ENCODE results near the gene SMCHD1.

SMCHD1 gene

GRCh38 chr18:2683055-2683454 is 27.5 kb downstream of the SMCHD1 start:
- POLR2A ChIA-PET, result no interaction called here
- CTCF ChIA-PET, result no interaction called here
- TF ChIP-seq FOXK2 (IDR thresholded peaks at IDR 0.05), result no peak
- no peak for TF ChIP-seq HDGF (IDR thresholded peaks at IDR 0.05; ENCODE audit: borderline replicate concordance)
- TF ChIP-seq CTBP1 (IDR thresholded peaks at IDR 0.05; ENCODE audit: borderline replicate concordance), result no peak
- TF ChIP-seq PKNOX1 (IDR thresholded peaks at IDR 0.05), result no peak
- TF ChIP-seq ELF4 (IDR thresholded peaks at IDR 0.05), result no peak
- no peak for TF ChIP-seq TARDBP (IDR thresholded peaks at IDR 0.05)
- TF ChIP-seq ZNF384 (IDR thresholded peaks at IDR 0.05), result no peak
- no peak for TF ChIP-seq FOXM1 (IDR thresholded peaks at IDR 0.05; ENCODE audit: borderline replicate concordance)
- no peak for TF ChIP-seq FOXA1 (IDR thresholded peaks at IDR 0.05)
- DNase-seq (ENCODE audit: extremely low spot score), result no peak

- TF ChIP-seq TARDBP (IDR thresholded peaks at IDR 0.05), result no peak
- no peak for TF ChIP-seq FOXM1 (IDR thresholded peaks at IDR 0.05; ENCODE audit: borderline replicate concordance)
- TF ChIP-seq HDGF (IDR thresholded peaks at IDR 0.05; ENCODE audit: borderline replicate concordance), result no peak
- no peak for TF ChIP-seq FOXA1 (IDR thresholded peaks at IDR 0.05)
- no peak for TF ChIP-seq BHLHE40 (IDR thresholded peaks at IDR 0.05; ENCODE audit: borderline replicate concordance)
- TF ChIP-seq SP1 (IDR thresholded peaks at IDR 0.05), result no peak
- no peak for TF ChIP-seq ELF4 (IDR thresholded peaks at IDR 0.05)
- TF ChIP-seq FOXK2 (IDR thresholded peaks at IDR 0.05), result no peak
- TF ChIP-seq CTBP1 (IDR thresholded peaks at IDR 0.05; ENCODE audit: borderline replicate concordance), result no peak
- ChIA-PET POLR2A (no interaction called here), CTCF (no interaction called here)
- no peak for DNase-seq (ENCODE audit: extremely low spot score)
Observed at GRCh38 chr18:2686349-2686968, 30.9 kb downstream of the SMCHD1 start.

- ChIA-PET CTCF (no interaction called here), POLR2A (no interaction called here)
- TF ChIP-seq CTBP1 (IDR thresholded peaks at IDR 0.05; ENCODE audit: borderline replicate concordance) (no peak), FOXA1 (IDR thresholded peaks at IDR 0.05) (no peak), HDGF (IDR thresholded peaks at IDR 0.05; ENCODE audit: borderline replicate concordance) (no peak)
- DNase-seq (ENCODE audit: extremely low spot score), result no peak
Observed at GRCh38 chr18:2687390-2688001, 32.0 kb downstream of the SMCHD1 start.

DNA sequence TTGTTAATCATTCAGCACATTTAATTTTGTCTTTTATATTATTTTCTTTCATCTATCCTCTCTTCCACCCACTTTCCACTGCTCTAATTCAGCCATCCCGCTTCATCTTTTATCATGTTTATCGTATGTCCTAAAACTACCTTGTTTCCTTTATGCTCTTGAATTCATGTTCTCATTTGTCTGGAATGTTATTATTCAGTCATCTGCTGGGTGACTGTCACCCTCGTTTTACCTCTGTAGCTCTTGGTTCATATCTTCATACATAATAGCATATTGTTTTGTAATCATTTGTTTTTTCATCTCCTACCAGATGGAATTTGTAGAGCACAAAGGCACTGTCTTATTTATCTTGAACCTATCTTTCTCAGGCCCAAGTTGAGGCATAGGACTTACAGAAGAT is 37.0 kb downstream of the SMCHD1 start:
- CTCF ChIA-PET, result no interaction called here
- no peak for DNase-seq (ENCODE audit: extremely low spot score)
- TF ChIP-seq TARDBP (IDR thresholded peaks at IDR 0.05) (no peak), FOXM1 (IDR thresholded peaks at IDR 0.05; ENCODE audit: borderline replicate concordance) (no peak), ELF4 (IDR thresholded peaks at IDR 0.05) (no peak), ARNT (IDR thresholded peaks at IDR 0.05) (no peak), SUZ12 (IDR thresholded peaks at IDR 0.05) (no peak)
- POLR2A ChIA-PET, result no interaction called here

DNA sequence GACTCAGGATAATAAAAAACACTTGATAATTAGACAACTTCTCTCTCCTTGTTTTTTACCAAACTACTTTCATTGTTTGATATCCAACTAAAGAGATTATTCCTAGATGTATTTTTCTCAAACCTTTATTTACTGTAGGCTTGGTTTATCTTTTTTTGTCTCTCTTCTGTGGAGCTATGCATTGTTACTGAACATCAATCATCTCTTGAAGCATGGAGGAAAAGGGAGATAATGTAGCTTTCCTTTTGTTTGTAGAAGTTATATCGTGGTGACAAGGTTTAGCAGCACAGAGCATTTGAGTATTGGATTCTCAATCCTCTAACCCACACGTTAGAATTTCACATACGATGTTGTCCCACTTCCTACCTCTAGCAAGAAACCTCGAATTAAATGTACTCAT is 41.7 kb downstream of the SMCHD1 start:
- DNase-seq (ENCODE audit: extremely low spot score), result no peak
- no peak for TF ChIP-seq ARNT (IDR thresholded peaks at IDR 0.05)
- no peak for TF ChIP-seq TARDBP (IDR thresholded peaks at IDR 0.05)
- no peak for TF ChIP-seq ZNF384 (IDR thresholded peaks at IDR 0.05)
- no peak for TF ChIP-seq FOXM1 (IDR thresholded peaks at IDR 0.05; ENCODE audit: borderline replicate concordance)
- no peak for TF ChIP-seq NFRKB (IDR thresholded peaks at IDR 0.05)
- no peak for TF ChIP-seq CTBP1 (IDR thresholded peaks at IDR 0.05; ENCODE audit: borderline replicate concordance)
- TF ChIP-seq SUZ12 (IDR thresholded peaks at IDR 0.05), result no peak
- no peak for TF ChIP-seq FOXK2 (IDR thresholded peaks at IDR 0.05)
- TF ChIP-seq LEF1 (IDR thresholded peaks at IDR 0.05; ENCODE audit: borderline replicate concordance), result no peak
- TF ChIP-seq HDGF (IDR thresholded peaks at IDR 0.05; ENCODE audit: borderline replicate concordance), result no peak
- TF ChIP-seq FOXA1 (IDR thresholded peaks at IDR 0.05), result no peak
- no peak for TF ChIP-seq PKNOX1 (IDR thresholded peaks at IDR 0.05)
- no peak for TF ChIP-seq ELF4 (IDR thresholded peaks at IDR 0.05)
- no peak for TF ChIP-seq L3MBTL2 (conservative IDR thresholded peaks at IDR 0.05)
- ChIA-PET CTCF (no interaction called here), POLR2A (no interaction called here)

- DNase-seq (ENCODE audit: extremely low spot score), result no peak
- POLR2A ChIA-PET, result no interaction called here
- CTCF ChIA-PET, result no interaction called here
- TF ChIP-seq ARNT (IDR thresholded peaks at IDR 0.05) (no peak), FOXK2 (IDR thresholded peaks at IDR 0.05) (no peak), HDGF (IDR thresholded peaks at IDR 0.05; ENCODE audit: borderline replicate concordance) (no peak), ELF4 (IDR thresholded peaks at IDR 0.05) (no peak), L3MBTL2 (conservative IDR thresholded peaks at IDR 0.05) (no peak), SUZ12 (IDR thresholded peaks at IDR 0.05) (no peak), ZNF384 (IDR thresholded peaks at IDR 0.05) (no peak), FOXM1 (IDR thresholded peaks at IDR 0.05; ENCODE audit: borderline replicate concordance) (no peak)
Observed at GRCh38 chr18:2699001-2699400, 43.5 kb downstream of the SMCHD1 start.

DNA sequence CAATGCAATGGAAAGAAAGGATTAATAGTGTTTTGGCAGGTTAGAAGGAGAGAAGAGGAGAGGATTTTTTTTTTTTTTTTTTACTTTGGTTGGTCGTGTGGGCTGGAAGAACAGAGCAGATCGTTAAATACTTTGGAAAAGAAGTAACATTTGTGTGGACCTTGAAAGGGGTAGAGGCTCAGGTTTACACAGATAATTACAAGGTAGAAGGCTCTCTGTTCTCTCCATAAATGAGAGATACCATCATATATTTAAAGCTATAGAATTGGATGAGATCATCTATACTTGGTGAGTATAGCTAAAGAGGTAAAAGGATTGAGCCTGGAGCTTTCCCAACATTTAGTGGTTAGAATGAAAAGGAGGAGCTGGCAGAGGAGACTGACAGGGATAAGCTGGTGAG is 49.0 kb downstream of the SMCHD1 start:
- ChIA-PET CTCF (no interaction called here), POLR2A (no interaction called here)
- DNase-seq (ENCODE audit: extremely low spot score), result no peak
- TF ChIP-seq LEF1 (IDR thresholded peaks at IDR 0.05; ENCODE audit: borderline replicate concordance), result no peak
- no peak for TF ChIP-seq L3MBTL2 (conservative IDR thresholded peaks at IDR 0.05)
- TF ChIP-seq SUZ12 (IDR thresholded peaks at IDR 0.05), result no peak
- TF ChIP-seq FOXA1 (IDR thresholded peaks at IDR 0.05), result no peak
- no peak for TF ChIP-seq FOXK2 (IDR thresholded peaks at IDR 0.05)
- TF ChIP-seq NFRKB (IDR thresholded peaks at IDR 0.05), result no peak
- no peak for TF ChIP-seq BHLHE40 (IDR thresholded peaks at IDR 0.05; ENCODE audit: borderline replicate concordance)
- TF ChIP-seq SP1 (IDR thresholded peaks at IDR 0.05), result no peak
- no peak for TF ChIP-seq ARNT (IDR thresholded peaks at IDR 0.05)
- TF ChIP-seq FOXM1 (IDR thresholded peaks at IDR 0.05; ENCODE audit: borderline replicate concordance), result no peak
- no peak for TF ChIP-seq ZNF384 (IDR thresholded peaks at IDR 0.05)
- TF ChIP-seq HDGF (IDR thresholded peaks at IDR 0.05; ENCODE audit: borderline replicate concordance), result no peak

All from HEK293T (cell line).